Activated gamma-delta T cell treated with anti-CD3 and anti-CD28 coated beads, Interleukin-2, amount 50 U/mL, for 16 hours (primary cell): ENCODE measurements around the gene C1orf53.
"Not testable (repeated sequence)": the region's sequence is repeated elsewhere in the genome, so short reads cannot be mapped to it uniquely, and the experiment has no call there.

ENCODE experiments used
- DNase-seq: peaks from one replicate; pipeline ENCODE4 v3.0.0-alpha.2; 2020; ENCODE audit warnings: low read depth

Gene C1orf53

GRCh38 chr1:197921235-197922069 lies 19.0 kb downstream of the C1orf53 start:
- no peak for DNase-seq

DNA sequence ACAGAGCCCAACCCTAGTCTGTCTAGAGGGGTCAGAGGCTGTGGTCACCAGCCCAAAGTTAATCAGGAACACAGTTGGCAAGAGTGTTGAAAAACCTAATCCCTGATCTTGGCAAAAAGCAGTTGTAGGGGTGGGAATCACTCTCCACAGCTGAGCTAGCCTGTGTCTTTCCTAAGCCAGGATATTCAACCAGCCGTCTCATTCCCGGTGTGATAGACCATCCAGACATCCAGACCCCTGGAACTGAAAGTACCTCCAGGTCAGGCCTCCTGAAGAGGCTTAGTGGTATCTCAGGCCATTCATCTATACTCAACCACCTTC lies 19.6 kb downstream of the C1orf53 start:
- no peak for DNase-seq

GRCh38 chr1:197923038-197923437 lies 20.6 kb downstream of the C1orf53 start:
- no peak for DNase-seq

DNA sequence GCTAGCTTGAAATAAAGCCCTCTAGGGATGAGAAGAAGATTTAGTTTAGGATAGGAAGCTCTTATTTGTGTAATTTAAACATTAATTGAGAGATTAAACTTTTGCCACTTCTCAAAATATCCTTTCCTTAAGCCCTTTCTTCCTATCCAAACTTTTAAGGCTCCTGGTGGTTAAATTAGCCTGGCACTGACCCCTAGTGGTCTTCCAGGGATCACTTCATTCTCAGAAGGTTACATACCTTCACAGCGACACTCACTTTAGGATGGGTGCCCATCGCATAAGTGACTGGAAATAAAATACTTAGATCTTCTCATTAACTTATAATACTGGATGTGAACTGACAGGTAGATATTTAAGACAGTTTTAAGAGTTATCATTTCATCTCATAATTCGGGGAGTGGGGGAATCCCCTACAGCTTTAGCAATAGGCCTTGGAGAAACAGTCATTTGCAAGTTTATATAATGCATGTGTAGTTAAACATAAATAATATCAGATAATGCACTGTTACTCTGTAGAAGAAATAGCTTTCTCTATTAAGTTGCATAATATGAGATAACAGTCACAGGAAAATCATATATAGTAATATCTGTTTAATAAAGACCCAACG lies 22.2 kb downstream of the C1orf53 start:
- no peak for DNase-seq

GRCh38 chr1:197927908-197928665 lies 25.7 kb downstream of the C1orf53 start:
- DNase-seq, result no peak

GRCh38 chr1:197928849-197929336 lies 26.5 kb downstream of the C1orf53 start:
- DNase-seq, result no peak

DNA sequence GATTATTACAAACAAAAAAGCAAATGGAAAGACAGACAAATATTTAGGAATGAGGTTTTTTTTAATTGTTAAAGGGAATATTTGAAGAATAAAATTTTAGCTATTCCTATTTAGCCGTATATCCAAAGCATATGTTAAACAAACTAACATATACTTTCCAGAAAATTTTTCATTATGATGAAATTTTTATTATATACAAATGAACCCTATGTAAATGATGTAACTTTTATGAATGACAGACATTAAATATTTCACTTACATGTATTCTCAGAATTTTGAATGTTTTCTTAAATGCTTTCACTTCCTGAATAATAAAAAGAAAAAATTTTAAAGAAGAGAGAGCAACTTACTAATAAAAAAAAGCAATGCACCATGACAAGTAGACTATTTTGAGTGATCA lies 30.6 kb downstream of the C1orf53 start:
- no peak for DNase-seq

GRCh38 chr1:197933647-197934046 lies 31.2 kb downstream of the C1orf53 start:
- no peak for DNase-seq

- no peak for DNase-seq
These were observed 35.0 kb downstream of the C1orf53 start for GRCh38 chr1:197937381-197937780.

GRCh38 chr1:197937892-197938291 lies 35.5 kb downstream of the C1orf53 start:
- no peak for DNase-seq

DNA sequence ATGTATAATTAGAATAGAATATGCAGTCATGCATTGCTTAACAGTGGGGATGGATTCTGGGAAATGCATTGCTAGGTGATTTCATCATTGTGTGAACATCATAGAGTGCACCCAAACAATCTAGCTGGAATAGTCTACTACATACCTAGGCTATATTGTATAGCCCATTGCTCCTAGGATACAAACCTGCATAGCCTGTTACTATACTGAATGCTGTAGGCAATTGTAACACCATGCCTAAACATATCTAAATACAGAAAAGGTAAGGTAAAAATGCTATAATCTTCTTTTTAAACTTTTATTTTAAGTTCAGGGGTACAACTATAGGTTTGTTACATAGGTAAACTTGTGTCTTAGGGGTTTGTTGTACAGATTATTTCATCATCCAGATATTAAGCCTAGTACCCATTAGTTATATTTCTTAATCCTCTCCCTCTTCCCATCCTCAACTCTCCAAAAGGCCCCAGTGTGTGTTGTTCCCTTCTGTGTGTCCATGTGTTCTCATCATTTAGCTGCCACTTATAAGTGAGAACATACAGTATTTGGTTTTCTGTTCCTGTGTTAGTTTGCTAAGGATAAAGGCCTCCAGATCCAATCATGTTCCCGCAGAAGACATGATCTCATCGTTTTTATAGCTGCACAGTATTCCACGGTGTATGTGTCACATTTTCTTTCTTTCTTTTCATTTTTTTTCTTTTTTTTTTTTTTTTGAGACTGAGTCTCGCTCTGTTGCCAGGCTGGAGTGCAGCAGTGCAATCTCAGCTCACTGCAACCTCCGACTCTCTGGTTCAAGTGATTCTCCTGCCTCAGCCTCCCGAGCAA lies 36.9 kb downstream of the C1orf53 start:
- not testable (repeated sequence) for DNase-seq

DNA sequence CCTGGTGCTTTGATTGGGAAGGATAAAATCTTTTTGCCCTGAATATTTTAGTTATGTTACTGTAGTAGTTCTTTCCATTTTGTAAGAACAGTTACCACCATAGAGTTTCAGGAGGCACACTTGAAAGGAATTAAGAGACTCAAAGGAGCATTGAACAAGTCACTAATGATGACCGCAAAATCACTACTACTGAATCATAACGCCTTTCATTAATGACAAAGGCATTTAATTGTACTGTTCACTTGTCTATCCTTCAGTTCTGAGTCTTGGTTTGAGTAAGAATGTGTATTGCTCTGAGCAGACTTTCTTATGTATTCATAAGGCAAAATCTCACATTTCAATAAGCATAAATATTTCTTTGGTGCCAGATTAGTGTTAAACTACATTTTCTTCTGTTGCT lies 39.6 kb downstream of the C1orf53 start:
- DNase-seq, result no peak

- DNase-seq, result no peak
These were observed 42.1 kb downstream of the C1orf53 start for GRCh38 chr1:197944485-197944884.

DNA sequence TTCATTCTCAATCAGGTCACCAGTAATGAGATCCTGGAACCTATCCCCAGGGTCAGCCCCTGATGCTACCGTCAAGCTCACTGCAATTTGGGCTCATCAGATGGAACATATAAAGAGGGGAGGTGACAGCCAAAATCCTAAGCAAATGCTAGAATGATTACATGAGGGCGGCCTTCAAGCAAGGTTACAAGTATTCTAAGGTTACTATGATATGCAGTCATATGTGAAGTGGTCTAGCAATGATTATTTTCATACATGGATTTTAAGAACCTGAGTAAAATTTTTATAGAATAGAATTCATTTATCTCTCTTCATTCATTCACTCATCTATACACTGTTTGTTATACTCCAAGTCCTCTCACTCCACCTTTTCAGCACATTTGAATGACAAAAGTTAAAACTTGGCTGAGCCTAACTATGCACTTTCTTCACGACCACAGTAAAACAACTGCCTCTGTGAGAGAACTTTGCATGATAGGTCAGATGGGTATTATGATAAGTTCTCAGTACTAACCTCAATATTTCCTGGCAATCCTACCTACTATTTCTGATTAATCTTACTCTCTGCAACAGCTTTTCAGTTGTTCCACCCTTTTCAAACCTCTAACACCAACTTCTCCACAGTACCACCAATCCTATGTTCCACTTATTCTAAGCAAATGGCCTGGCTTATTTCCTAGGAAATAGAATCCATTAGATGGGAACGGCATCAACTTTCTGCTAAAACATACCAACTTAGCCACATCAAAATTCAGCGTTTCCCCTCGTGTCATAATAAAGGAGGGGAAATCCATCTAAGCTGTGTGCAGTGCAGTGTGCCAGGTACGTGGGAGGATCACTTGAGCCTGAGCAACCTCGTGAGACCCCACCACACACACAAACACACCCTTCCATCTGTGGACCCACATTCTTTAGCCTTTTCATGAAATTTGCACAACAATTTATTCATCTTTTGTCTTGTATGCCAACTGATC lies 46.8 kb downstream of the C1orf53 start:
- DNase-seq, result peak; percentile 30

DNA sequence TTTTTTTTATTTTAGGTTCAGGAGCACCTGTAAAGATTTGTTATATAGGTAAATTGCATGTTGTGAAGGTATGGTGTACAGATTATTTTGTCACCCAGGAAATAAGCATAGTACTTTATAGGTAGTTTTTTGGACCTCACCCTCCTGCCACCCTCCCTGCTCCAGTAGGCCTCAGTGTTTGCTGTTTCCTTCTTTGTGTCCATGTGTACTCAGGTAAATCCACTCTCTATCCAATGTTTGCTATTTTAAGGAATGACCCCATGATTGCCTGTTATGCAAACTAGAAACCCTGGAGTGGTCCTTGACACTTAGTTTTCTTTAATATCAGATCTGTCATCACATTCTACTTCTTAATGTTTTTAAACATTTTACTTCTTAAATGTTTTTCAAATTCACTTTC lies 48.7 kb downstream of the C1orf53 start:
- no peak for DNase-seq

- no peak for DNase-seq
These were observed 49.3 kb downstream of the C1orf53 start for GRCh38 chr1:197951617-197952175.

DNA sequence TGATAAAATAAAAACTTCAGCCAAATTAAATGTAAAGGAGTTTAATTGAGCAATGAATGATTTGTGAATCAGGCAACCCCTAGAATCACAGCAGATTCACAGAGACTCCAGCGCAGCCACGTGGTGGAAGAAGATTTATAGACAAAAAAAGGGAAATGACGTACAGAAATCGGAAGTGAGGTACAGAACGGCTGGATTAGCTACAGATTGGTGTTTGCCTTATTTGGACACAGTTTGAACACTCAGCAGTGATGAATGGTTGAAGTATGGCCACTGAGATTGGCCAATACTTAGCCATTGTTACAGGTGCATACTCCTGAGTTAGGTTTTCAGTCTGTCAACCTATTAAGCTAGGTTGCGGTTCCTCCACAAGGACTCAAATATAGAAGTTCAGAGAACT lies 51.0 kb downstream of the C1orf53 start:
- DNase-seq, result not testable (repeated sequence)

GRCh38 chr1:197954718-197955418 lies 52.4 kb downstream of the C1orf53 start:
- DNase-seq, result no peak

- no peak for DNase-seq
These were observed 53.3 kb downstream of the C1orf53 start for GRCh38 chr1:197955486-197956394.
